K562 (cell line): Measurements from ENCODE around the gene CD164L2. TPM values are rescaled to one million over a fixed set of nuclear protein-coding genes. Genes with fewer than 3 reads are reported as not detected.
A peak's percentile ranks its signal among the peaks of the same experiment; 100 is the strongest.

Source experiments
- ATF3 ChIP-seq, 2 experiments: fragments of 450-650 bp in 1 of 2; sonication (generic) in 1 of 2; formaldehyde crosslinking in 1 of 2; IDR thresholded peaks in 1 of 2; conservative IDR thresholded peaks in 1 of 2; 2 replicates each; pipeline versions ENCODE4 v1.6.1 to v1.8.1; 2016 to 2023; ENCODE audit warnings: mild to moderate bottlenecking in 2 of 2, moderate library complexity in 2 of 2, inconsistent platforms in 1 of 2, missing genetic modification reagents in 1 of 2
- DPF2 ChIP-seq: fragments of 450-650 bp; IDR thresholded peaks from 2 replicates; pipeline ENCODE4 v1.6.1; 2016
- HMGN3 ChIP-seq: IDR thresholded peaks from 2 replicates; pipeline ENCODE4 v1.6.1; 2011; ENCODE audit warnings: borderline replicate concordance, low read depth, mild to moderate bottlenecking, mixed read lengths, low read length; ENCODE audit not compliant: insufficient read length; ENCODE audit errors: extremely low read depth
- JUN ChIP-seq, 2 experiments: sonication (generic) in 1 of 2; formaldehyde crosslinking in 1 of 2; IDR thresholded peaks; 2 replicates each; pipeline versions ENCODE4 v1.6.1 to v1.8.0; 2012 to 2022; ENCODE audit warnings: borderline replicate concordance in 2 of 2, mild to moderate bottlenecking in 2 of 2, improper control_type of control experiment in 1 of 2, low read depth in 1 of 2, low read length in 1 of 2, missing genetic modification reagents in 1 of 2
- NR2C1 ChIP-seq, 2 experiments: fragments of 450-650 bp; IDR thresholded peaks; 2 replicates each; pipeline ENCODE4 v1.6.1; 2017; ENCODE audit warnings: mild to moderate bottlenecking in 2 of 2, antibody characterized with exemption in 1 of 2, inconsistent platforms in 1 of 2, missing compliant biosample characterization in 1 of 2, missing genetic modification characterization in 1 of 2
- POLR2G ChIP-seq: fragments of 200-400 bp; formaldehyde crosslinking; IDR thresholded peaks from 2 replicates; pipeline ENCODE4 v1.6.1; 2017; ENCODE audit warnings: low read depth, mild to moderate bottlenecking, antibody characterized with exemption, low read length, moderate library complexity
- RBM25 ChIP-seq: fragments of 200-400 bp; formaldehyde crosslinking; IDR thresholded peaks from 2 replicates; pipeline ENCODE4 v1.6.1; 2018; ENCODE audit warnings: low read length, low read depth, moderate library complexity; ENCODE audit not compliant: severe bottlenecking
- RERE ChIP-seq: sonication (generic); formaldehyde crosslinking; IDR thresholded peaks from 2 replicates; pipeline ENCODE4 v1.8.0; 2023; ENCODE audit warnings: missing genetic modification reagents, mild to moderate bottlenecking, borderline replicate concordance
- SMARCA4 ChIP-seq: fragments of 450-650 bp; IDR thresholded peaks from 2 replicates; pipeline ENCODE4 v1.6.1; 2016
- SMARCE1 ChIP-seq: fragments of 450-650 bp; IDR thresholded peaks from 2 replicates; pipeline ENCODE4 v1.7.1; 2016; ENCODE audit warnings: mild to moderate bottlenecking
- ZBTB7A ChIP-seq: IDR thresholded peaks from 2 replicates; pipeline ENCODE4 v1.6.1; 2011; ENCODE audit warnings: low read depth, mild to moderate bottlenecking, low read length, moderate library complexity, borderline replicate concordance; ENCODE audit not compliant: control insufficient read depth
- ZFP36 ChIP-seq: fragments of 150-350 bp; IDR thresholded peaks from 2 replicates; pipeline ENCODE4 v1.6.1; 2018; ENCODE audit warnings: low read length, low read depth; ENCODE audit not compliant: partially characterized antibody
- ZNF316 ChIP-seq: fragments of 450-650 bp; IDR thresholded peaks from 2 replicates; pipeline ENCODE4 v1.6.1; 2016
- polyA plus RNA-seq, 8 experiments: library from polyadenylated mRNA; depleted of rRNA in 4 of 8; stranded (reverse) in 5 of 8; unstranded in 3 of 8; fragments of >200 nt; fragmentation: Nextera tagmentation in 2 of 8; fragmentation: Illumina TruSeq in 1 of 8; extraction: Ambion mirVana in 2 of 8; extraction: Trizol in 1 of 8; gene quantifications; 2 replicates each; pipeline versions ENCODE4 v1.2.1 to v1.2.3, GENCODE V29; 2011 to 2014; ENCODE audit warnings: inconsistent platforms in 1 of 8, missing spikeins in 1 of 8
- total RNA-seq, 7 experiments: library from RNA; depleted of rRNA in 6 of 7; stranded (reverse); fragments of >200 nt in 6 of 7; fragmentation: Illumina TruSeq in 2 of 7; extraction: Trizol in 2 of 7; gene quantifications; 2 replicates each; pipeline versions ENCODE4 v1.2.1 to v1.2.3, GENCODE V29; 2011 to 2021; ENCODE audit warnings: low replicate concordance in 1 of 7
- TF ChIP-seq, protein P1 (sequence below): IDR thresholded peaks from 2 replicates; pipeline ENCODE4 v1.6.1; 2012; ENCODE audit warnings: low read depth, low read length, improper control_type of control experiment, borderline replicate concordance
- TF ChIP-seq, protein P2 (sequence below): fragments of 250-450 bp; sonication (Bioruptor Pico); IDR thresholded peaks from 2 replicates; pipeline ENCODE4 v1.5.0; 2020; ENCODE audit warnings: mild to moderate bottlenecking, borderline replicate concordance

Gene CD164L2
- total and polyA plus RNA-seq, 9 of the 15 experiments (the other 6 are each of a cell fraction or from before 2014, with no cell fraction given) = 0.08 to 0.92 (median 0.38) TPM; not detected in 1

DNA sequence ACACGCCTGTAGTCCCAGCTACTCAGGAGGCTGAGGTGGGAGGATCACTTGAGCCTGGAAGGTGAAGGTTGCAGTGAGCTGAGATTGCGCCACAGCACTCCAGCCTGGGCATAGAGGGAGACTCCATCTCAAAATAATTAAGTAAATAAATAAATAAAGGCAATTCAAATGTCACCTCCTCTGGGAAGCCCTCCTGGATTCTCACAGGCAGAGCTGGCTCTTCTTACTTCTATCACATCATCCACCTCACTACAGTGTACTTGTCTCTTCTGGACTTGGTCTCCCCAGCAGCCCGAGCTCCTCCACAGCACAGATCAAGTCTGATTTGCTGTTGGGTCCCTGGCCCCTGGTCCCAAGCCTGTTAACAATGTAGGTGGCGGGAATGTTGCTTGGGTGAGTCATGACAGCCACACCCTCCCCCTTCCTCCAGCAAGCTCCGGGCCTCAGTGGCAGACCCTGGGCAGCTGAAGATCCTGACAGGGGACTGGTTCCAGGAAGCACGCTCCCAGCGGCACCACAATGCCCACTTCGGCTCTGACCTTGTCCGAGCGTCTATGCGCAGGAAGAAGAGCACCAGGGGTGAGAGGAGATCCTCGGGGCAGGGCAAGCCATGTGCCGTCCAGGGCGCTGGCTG, 36.0 kb downstream of the CD164L2 start (continued):
- TF ChIP-seq, protein P1, sequence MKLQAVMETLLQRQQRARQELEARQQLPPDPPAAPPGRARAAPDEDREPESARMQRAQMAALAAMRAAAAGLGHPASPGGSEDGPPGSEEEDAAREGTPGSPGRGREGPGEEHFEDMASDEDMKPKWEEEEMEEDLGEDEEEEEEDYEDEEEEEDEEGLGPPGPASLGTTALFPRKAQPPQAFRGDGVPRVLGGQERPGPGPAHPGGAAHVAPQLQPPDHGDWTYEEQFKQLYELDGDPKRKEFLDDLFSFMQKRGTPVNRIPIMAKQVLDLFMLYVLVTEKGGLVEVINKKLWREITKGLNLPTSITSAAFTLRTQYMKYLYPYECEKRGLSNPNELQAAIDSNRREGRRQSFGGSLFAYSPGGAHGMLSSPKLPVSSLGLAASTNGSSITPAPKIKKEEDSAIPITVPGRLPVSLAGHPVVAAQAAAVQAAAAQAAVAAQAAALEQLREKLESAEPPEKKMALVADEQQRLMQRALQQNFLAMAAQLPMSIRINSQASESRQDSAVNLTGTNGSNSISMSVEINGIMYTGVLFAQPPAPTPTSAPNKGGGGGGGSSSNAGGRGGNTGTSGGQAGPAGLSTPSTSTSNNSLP = no peak
- TF ChIP-seq SMARCE1 (no peak), HMGN3 (no peak), DPF2 (0 out of 2 replicates have a peak, but pooled peaks have one; percentile 36), RERE (CRISPR knock-in tag) (no peak), JUN (IDR thresholded peaks at IDR 0.05; ENCODE audit: borderline replicate concordance, low read depth, low read length) (0 out of 2 replicates have a peak, but pooled peaks have one; percentile 19), JUN (CRISPR knock-in tag; IDR thresholded peaks at IDR 0.05; ENCODE audit: borderline replicate concordance) (no peak), NR2C1 (IDR thresholded peaks at IDR 0.05) (peak; percentile 41), NR2C1 (tag; IDR thresholded peaks at IDR 0.05) (no peak), ZNF316 (no peak), ZFP36 (peak; percentile 99), SMARCA4 (no peak), ATF3 (IDR thresholded peaks at IDR 0.05) (peak; percentile 66), ATF3 (CRISPR knock-in tag; conservative IDR thresholded peaks at IDR 0.05) (no peak), POLR2G (0 out of 2 replicates have a peak, but pooled peaks have one; percentile 31), RBM25 (peak; percentile 87), ZBTB7A (peak; percentile 33; the same call in 1 of the 2 replicates)
- TF ChIP-seq, protein P2, sequence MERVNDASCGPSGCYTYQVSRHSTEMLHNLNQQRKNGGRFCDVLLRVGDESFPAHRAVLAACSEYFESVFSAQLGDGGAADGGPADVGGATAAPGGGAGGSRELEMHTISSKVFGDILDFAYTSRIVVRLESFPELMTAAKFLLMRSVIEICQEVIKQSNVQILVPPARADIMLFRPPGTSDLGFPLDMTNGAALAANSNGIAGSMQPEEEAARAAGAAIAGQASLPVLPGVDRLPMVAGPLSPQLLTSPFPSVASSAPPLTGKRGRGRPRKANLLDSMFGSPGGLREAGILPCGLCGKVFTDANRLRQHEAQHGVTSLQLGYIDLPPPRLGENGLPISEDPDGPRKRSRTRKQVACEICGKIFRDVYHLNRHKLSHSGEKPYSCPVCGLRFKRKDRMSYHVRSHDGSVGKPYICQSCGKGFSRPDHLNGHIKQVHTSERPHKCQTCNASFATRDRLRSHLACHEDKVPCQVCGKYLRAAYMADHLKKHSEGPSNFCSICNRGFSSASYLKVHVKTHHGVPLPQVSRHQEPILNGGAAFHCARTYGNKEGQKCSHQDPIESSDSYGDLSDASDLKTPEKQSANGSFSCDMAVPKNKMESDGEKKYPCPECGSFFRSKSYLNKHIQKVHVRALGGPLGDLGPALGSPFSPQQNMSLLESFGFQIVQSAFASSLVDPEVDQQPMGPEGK (CRISPR knock-in tag) = no peak
